Measurements from ENCODE around the gene SLC46A2.

GRCh38 chr9:112863746-112864145 lies 26.9 kb downstream of the SLC46A2 start:
- TF ChIP-seq CTCF (IDR thresholded peaks at IDR 0.05; ENCODE audit: low read length) (no peak), EZH2 (IDR thresholded peaks at IDR 0.05; ENCODE audit: borderline replicate concordance, low read length) (no peak)

All from OCI-LY1 (cell line).